Measurements from ENCODE around the gene RAB31. TPM values are rescaled to one million over a fixed set of nuclear protein-coding genes. Genes with fewer than 3 reads are reported as not detected.

The RAB31 gene
- total RNA-seq, 3 donors from 2014 or later, result 22.4 to 110 (median 32.4) TPM

DNA sequence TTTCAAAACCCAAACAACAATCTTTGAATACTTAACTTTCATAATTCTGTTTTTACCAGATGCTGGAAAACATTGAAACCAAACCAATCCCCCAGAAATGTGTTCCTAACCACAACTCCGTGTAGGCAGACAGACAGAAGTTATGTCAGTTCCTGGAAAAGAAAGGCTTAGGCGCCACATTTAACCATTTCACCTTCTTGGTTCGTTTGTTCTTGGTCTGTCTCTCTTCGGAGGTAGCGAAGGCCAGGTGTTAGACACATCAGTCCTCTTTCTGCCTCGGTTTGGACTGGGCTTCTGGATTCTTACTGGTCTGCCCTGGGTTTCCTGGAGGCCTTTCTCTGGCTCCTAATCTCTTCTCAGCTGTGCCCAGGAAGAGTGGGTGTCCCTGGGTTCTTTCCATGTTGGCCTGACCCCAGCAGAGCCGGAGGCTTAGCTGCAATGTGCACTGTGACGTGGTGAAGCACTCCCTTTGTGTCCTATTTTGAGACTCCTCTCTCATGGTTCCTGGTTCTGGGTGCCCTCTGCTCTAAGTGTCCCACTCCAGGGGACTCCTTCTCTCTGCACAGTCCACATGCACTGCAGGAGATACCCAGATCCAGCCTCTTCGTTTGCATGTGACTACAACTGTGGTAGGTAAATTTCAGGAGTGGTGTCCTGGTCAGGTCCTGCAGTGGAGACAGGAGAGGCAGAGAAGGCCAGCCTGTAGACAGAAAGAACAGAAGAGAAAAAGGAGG lies 23.1 kb upstream of the RAB31 start:
- Histone ChIP-seq H3K4me3 (peak overlapping the region in 2 of 3 donors; percentile 12 to 44), H3K27ac (peak overlapping the region; percentile 68 to 72), H3K36me3 (no peaks in the 10 kb centered on the region), H3K9me3 (no peaks in the 10 kb centered on the region), H3K4me1 (peaks cover 0 to 3% of the 10 kb centered on the region in 2 donors), H3K27me3 (no peaks in the 10 kb centered on the region)
- peak in 1 of 2 donors; percentile 53 for DNase-seq (ENCODE audit: low spot score in 2 of 2)
- peak in 1 of 3 donors; percentile 19 for TF ChIP-seq POLR2AphosphoS5 (IDR thresholded peaks at IDR 0.05)
- TF ChIP-seq, protein P1, sequence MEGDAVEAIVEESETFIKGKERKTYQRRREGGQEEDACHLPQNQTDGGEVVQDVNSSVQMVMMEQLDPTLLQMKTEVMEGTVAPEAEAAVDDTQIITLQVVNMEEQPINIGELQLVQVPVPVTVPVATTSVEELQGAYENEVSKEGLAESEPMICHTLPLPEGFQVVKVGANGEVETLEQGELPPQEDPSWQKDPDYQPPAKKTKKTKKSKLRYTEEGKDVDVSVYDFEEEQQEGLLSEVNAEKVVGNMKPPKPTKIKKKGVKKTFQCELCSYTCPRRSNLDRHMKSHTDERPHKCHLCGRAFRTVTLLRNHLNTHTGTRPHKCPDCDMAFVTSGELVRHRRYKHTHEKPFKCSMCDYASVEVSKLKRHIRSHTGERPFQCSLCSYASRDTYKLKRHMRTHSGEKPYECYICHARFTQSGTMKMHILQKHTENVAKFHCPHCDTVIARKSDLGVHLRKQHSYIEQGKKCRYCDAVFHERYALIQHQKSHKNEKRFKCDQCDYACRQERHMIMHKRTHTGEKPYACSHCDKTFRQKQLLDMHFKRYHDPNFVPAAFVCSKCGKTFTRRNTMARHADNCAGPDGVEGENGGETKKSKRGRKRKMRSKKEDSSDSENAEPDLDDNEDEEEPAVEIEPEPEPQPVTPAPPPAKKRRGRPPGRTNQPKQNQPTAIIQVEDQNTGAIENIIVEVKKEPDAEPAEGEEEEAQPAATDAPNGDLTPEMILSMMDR (IDR thresholded peaks at IDR 0.05), result no peak
- intact Hi-C loops (cut with DNase I; ENCODE audit: low total_unique reads), result loop anchor here (5.0 kb wide), 1 partner anchor 408 kb away; no protein-coding TSS in a partner anchor

DNA sequence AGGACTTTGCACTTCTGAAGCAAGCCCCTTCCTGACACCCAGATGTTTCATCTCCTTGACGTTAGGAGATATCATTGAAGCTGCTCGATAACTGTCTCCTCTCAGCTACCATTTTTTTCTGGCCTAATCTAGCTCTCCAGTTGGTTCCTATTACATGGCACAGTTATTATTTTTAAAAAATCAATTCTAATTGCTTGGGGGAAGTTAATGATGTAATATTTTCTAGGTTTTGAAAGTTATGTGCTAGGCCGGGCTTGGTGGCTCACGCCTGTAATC lies 22.5 kb upstream of the RAB31 start:
- H3K27me3 ChIP-seq, result no peaks in the 10 kb centered on the region
- H3K4me1 ChIP-seq, result peaks cover 0 to 3% of the 10 kb centered on the region in 2 donors
- H3K9me3 ChIP-seq, result no peaks in the 10 kb centered on the region
- H3K27ac ChIP-seq, result peak overlapping the region; percentile 68 to 72
- DNase-seq (ENCODE audit: low spot score in 2 of 2), result no peak
- H3K4me3 ChIP-seq, result no peak overlapping the region
- intact Hi-C loops (cut with DNase I; ENCODE audit: low total_unique reads), result loop anchor here (5.0 kb wide), 1 partner anchor 408 kb away; no protein-coding TSS in a partner anchor
- H3K36me3 ChIP-seq, result no peaks in the 10 kb centered on the region
- TF ChIP-seq POLR2A (IDR thresholded peaks at IDR 0.05) (no peak), POLR2AphosphoS5 (IDR thresholded peaks at IDR 0.05) (no peak)
- TF ChIP-seq, protein P1 (IDR thresholded peaks at IDR 0.05), result no peak

DNA sequence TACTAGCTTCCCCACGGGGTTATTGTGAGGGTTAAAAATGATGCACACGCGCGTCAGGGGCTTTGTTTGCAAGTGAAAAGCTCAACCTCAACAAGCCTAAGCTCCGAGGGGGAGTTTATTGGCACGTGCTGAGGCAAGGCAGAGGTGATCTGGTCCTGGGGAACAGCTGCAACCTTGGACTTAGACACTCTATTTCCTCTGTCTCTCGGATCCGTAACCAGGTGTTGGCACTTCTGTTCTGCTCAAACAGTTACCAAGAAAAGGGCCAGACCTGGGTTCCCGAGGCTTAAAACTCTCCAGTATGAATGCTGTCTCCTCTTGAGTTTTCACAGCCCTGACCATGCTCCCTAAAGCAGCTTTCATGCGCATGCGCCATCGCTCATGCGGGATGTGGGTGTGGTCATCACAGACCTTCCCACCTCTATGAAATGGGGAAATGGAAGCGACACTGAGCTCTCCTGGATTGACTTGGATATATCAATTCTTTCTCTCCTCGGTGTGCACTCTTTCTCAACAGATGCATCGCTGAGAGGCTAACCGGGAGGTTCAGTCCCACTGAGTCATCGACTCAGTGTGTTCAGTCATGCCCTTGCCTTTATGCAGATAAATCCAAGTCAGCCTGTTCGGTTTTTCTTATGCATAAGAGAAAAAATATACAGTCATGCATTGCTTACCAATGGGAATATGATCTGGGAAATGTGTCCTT lies 19.9 kb upstream of the RAB31 start:
- no peak overlapping the region for H3K4me3 ChIP-seq
- peaks cover 0 to 3% of the 10 kb centered on the region in 2 donors for H3K4me1 ChIP-seq
- DNase-seq (ENCODE audit: low spot score in 2 of 2), result no peak
- no peaks in the 10 kb centered on the region for H3K9me3 ChIP-seq
- TF ChIP-seq POLR2AphosphoS5 (IDR thresholded peaks at IDR 0.05), result no peak
- TF ChIP-seq, protein P1 (IDR thresholded peaks at IDR 0.05), result no peak
- TF ChIP-seq POLR2A (IDR thresholded peaks at IDR 0.05), result no peak
- no peak overlapping the region for H3K27ac ChIP-seq
- H3K36me3 ChIP-seq, result no peaks in the 10 kb centered on the region
- intact Hi-C loops (cut with DNase I; ENCODE audit: low total_unique reads), result loop anchor here (5.0 kb wide), 1 partner anchor 411 kb away; no protein-coding TSS in a partner anchor
- no peaks in the 10 kb centered on the region for H3K27me3 ChIP-seq

DNA sequence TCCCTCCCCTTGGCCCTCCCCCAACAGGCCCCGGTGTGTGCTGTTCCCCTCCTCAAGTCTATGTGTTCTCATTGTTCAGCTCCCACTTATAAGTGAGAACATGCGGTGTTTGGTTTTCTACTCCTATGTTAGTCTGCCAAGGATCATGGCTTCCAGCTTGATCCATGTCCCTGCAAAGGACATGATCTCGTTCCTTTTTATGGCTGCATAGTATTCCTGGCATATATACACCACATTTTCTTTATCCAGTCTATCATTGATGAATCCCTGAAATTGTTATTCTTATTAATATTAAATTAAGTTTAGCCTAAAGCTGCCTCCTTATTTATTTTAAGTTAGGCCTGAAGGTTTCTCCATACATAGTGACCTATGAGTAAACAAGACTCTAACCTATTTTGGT lies 18.8 kb upstream of the RAB31 start:
- no peak for TF ChIP-seq POLR2AphosphoS5 (IDR thresholded peaks at IDR 0.05)
- TF ChIP-seq POLR2A (IDR thresholded peaks at IDR 0.05), result no peak
- TF ChIP-seq, protein P1 (IDR thresholded peaks at IDR 0.05), result no peak
- DNase-seq (ENCODE audit: low spot score in 2 of 2), result no peak
- Histone ChIP-seq H3K36me3 (no peaks in the 10 kb centered on the region), H3K27ac (no peak overlapping the region), H3K27me3 (no peaks in the 10 kb centered on the region), H3K9me3 (no peaks in the 10 kb centered on the region), H3K4me1 (peaks cover 0 to 3% of the 10 kb centered on the region in 2 donors), H3K4me3 (no peak overlapping the region)
- intact Hi-C loops (cut with DNase I; ENCODE audit: low total_unique reads), result loop anchor here (5.0 kb wide), 1 partner anchor 412 kb away; no protein-coding TSS in a partner anchor

All from breast epithelium (tissue), 4 donors.